ENCODE measurements around the gene TCF7L2.

The TCF7L2 gene

GRCh38 chr10:113179265-113179664, 229.2 kb downstream of the TCF7L2 start:
- no peak for DNase-seq (ENCODE audit: low read depth)

DNA sequence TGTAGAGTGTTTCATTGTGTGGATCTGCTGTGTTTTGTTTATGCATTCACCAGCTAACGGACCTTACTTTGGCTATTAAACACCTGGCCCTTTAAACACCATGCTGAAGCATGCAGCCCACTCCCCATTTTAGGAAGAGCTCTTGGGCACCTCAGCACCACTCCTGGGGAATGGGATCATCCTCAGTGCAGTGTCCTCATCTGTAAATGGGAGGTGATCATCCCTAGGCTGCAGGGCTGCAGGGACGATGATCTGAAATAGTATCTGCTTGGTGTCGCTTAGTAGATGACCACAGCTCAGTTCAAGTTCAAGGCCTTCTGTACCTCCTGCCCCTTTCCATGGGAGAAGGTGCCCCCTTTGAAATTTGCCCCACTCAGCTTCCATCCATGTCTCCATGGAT, 229.9 kb downstream of the TCF7L2 start:
- DNase-seq (ENCODE audit: low read depth) = no peak

- no peak for DNase-seq (ENCODE audit: low read depth)
Measured at GRCh38 chr10:113180401-113181154, 230.5 kb downstream of the TCF7L2 start.

DNA sequence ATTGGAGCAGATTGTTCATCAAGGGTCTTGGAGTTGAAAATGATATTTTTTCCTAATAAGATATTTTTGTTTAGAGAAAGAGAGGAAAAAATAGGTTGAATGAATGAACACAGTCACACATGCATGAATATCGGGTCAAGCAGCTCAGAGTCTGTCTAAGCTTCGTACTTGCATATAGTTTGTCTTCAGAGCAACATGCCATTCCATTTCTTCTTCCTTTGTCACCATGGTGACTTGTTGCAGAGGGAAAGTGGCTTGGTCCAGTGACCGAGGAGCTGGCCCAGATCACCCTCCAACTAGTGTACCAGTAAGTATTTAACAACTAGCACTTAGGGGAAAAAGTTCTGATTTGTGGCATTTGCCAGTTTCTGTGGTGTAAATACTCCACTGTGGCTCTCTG, 232.1 kb downstream of the TCF7L2 start:
- DNase-seq (ENCODE audit: low read depth) = no peak

DNA sequence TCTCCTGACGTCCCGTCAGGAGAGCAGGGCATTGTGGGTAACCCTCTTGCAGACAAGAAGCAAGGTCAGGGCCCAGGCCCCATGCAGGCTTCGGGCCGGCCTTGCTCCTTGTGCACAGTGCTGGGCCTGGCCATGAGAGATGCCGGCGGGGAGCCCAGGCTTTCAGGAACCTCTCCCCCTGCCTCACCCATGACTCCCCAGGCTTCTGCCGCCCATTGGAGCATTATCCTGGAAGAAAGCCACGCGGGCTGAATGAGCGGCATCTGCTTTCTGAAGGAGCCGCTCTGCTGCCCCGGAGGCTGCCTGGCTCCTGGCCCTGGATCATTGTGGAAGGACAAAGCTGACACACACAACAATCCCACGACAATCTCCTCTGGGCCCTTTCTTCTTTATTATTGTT, 233.5 kb downstream of the TCF7L2 start:
- no peak for DNase-seq (ENCODE audit: low read depth)

DNA sequence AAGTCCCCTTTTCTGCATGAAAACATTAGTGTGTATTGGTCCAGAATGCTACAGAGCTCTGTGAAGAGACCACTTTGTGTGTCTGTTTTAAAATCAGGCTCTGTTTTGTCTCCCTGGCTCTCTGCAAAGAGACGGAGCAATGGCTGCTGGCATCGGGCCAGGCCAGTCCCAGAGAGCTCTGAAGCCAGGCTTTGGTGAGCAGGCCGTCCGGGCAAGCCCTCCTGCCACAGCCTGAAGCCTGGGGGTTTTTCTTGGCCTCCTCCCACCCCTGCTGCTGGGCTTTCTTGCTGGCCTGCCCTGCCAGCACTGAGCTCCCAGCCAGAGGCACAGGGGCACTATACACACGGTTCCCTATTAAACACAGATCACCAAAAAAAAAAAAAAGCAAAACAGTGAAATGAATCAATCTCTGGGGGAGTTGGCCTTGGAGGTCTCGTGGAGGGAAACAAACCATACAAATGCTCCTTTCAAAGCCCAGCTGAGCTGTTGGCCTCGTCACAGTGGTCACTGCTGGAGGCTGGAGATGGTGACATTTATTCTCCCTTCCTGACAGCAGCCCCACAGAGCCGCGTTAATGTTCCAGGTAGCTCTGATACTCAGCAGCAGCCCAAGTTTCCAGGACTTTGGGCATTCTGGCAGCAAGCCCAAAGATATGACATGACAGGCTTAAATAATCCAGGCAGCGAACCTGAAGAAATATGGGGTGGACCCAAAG, 237.2 kb downstream of the TCF7L2 start:
- DNase-seq (ENCODE audit: low read depth) = no peak

- no peak for DNase-seq (ENCODE audit: low read depth)
Measured at GRCh38 chr10:113199459-113199858, 249.4 kb downstream of the TCF7L2 start.

- DNase-seq (ENCODE audit: low read depth) = no peak
Measured at GRCh38 chr10:113202011-113202410, 252.0 kb downstream of the TCF7L2 start.

- DNase-seq (ENCODE audit: low read depth) = no peak
Measured at GRCh38 chr10:113207924-113208323, 257.9 kb downstream of the TCF7L2 start.

DNA sequence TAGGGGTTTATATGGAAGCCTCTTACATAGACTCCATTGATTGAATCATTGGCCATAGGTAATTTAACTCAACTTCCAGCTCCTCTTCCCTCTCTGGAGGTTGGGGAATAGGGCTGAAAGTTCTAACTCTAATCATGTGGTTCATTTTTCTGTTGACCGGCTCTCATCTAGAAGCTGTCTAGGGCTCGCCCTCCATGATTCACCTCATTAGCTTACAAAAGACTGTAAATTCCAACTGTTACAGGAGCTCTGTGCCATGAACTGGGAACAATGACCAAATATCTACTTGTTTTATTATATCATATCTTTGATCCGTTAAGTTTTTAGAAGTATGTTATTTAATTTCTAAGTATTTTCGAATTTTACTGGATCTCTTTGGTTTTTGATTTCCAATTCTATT, 263.0 kb downstream of the TCF7L2 start:
- no peak for DNase-seq (ENCODE audit: low read depth)

DNA sequence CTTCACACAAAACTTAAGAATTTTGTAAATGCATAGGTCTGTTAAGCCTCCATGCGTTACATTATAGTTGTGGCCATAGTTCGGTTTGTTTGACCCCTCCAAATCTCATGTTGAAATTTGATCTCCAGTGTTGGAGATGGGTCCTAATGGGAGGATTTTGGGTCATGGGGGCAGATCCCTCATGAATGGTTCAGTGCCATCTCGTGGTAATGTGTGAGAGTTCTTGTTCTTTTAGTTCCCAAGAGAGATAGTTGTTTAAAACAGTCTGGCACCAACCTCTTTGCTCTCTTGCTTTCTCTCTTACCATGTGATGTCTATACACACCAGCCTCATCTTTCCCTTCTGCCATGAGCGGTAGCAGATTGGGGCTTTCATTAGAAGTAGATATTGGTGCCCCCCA, 264.3 kb downstream of the TCF7L2 start:
- DNase-seq (ENCODE audit: low read depth) = no peak

GRCh38 chr10:113216102-113216501, 266.1 kb downstream of the TCF7L2 start:
- no peak for DNase-seq (ENCODE audit: low read depth)

Data from activated T-cell treated with anti-CD3 and anti-CD28 coated beads for 24 hours (primary cell).